HepG2 (cell line): ENCODE data around the gene CCDC177. TPM values are rescaled to one million over a fixed set of nuclear protein-coding genes. Genes with fewer than 3 reads are reported as not detected.
A peak's percentile ranks its signal among the peaks of the same experiment; 100 is the strongest.

ENCODE experiments used
- CREB1 ChIP-seq, 2 experiments: fragments of 450-650 bp in 1 of 2; IDR thresholded peaks; 2 replicates each; pipeline ENCODE4 v1.6.1; 2016 to 2017; ENCODE audit warnings: control low read depth in 1 of 2, mild to moderate bottlenecking in 1 of 2, missing compliant biosample characterization in 1 of 2, missing genetic modification characterization in 1 of 2
- FOXK1 ChIP-seq: sonication (generic); formaldehyde crosslinking; IDR thresholded peaks from 2 replicates; pipeline ENCODE4 v1.4.0; 2020; ENCODE audit warnings: low read depth, missing genetic modification reagents, borderline replicate concordance
- FOXP1 ChIP-seq, 2 experiments: fragments of 450-650 bp in 1 of 2; IDR thresholded peaks; 2 replicates each; pipeline ENCODE4 v1.6.1; 2017 to 2018; ENCODE audit warnings: antibody characterized with exemption in 1 of 2
- GPN1 ChIP-seq: sonication (generic); formaldehyde crosslinking; IDR thresholded peaks from 2 replicates; pipeline ENCODE4 v1.5.1; 2020; ENCODE audit warnings: missing genetic modification reagents, borderline replicate concordance
- IRF2 ChIP-seq: IDR thresholded peaks from 2 replicates; pipeline ENCODE4 v1.6.1; 2018; ENCODE audit warnings: missing genetic modification reagents, missing compliant biosample characterization
- NFYC ChIP-seq: IDR thresholded peaks from 2 replicates; pipeline ENCODE4 v1.6.1; 2016; ENCODE audit warnings: missing genetic modification reagents, missing compliant biosample characterization
- PLSCR1 ChIP-seq: sonication (generic); formaldehyde crosslinking; IDR thresholded peaks from 2 replicates; pipeline ENCODE4 v1.5.0; 2020; ENCODE audit warnings: missing genetic modification reagents, mild to moderate bottlenecking, borderline replicate concordance
- SMC3 ChIP-seq: IDR thresholded peaks from 2 replicates; pipeline ENCODE4 v1.6.1; 2011; ENCODE audit warnings: low read length, improper control_type of control experiment
- SRSF9 ChIP-seq: fragments of 200-400 bp; formaldehyde crosslinking; IDR thresholded peaks from 2 replicates; pipeline ENCODE4 v1.6.1; 2018; ENCODE audit warnings: borderline replicate concordance, mild to moderate bottlenecking, low read depth, low read length; ENCODE audit not compliant: insufficient read depth, poor library complexity, severe bottlenecking
- TSC22D2 ChIP-seq: sonication (generic); formaldehyde crosslinking; IDR thresholded peaks from 2 replicates; pipeline ENCODE4 v1.5.1; 2020; ENCODE audit warnings: missing genetic modification reagents, mild to moderate bottlenecking, borderline replicate concordance
- ZEB1 ChIP-seq: IDR thresholded peaks from 2 replicates; pipeline ENCODE4 v1.6.1; 2012; ENCODE audit warnings: mild to moderate bottlenecking, low read depth, inconsistent platforms; ENCODE audit not compliant: insufficient replicate concordance
- ZFP36 ChIP-seq: fragments of 150-350 bp; IDR thresholded peaks from 2 replicates; pipeline ENCODE4 v1.6.1; 2018; ENCODE audit warnings: borderline replicate concordance, low read length, low read depth; ENCODE audit not compliant: partially characterized antibody
- ZNF232 ChIP-seq: sonication (generic); formaldehyde crosslinking; IDR thresholded peaks from 2 replicates; pipeline ENCODE4 v1.4.0; 2020; ENCODE audit warnings: missing genetic modification reagents, borderline replicate concordance
- ZNF383 ChIP-seq: sonication (generic); formaldehyde crosslinking; IDR thresholded peaks from 2 replicates; pipeline ENCODE4 v1.4.0; 2020; ENCODE audit warnings: missing genetic modification reagents, mild to moderate bottlenecking, borderline replicate concordance
- ZNF468 ChIP-seq: sonication (generic); formaldehyde crosslinking; IDR thresholded peaks from 2 replicates; pipeline ENCODE4 v1.8.0; 2022; ENCODE audit warnings: mild to moderate bottlenecking, moderate library complexity, missing genetic modification reagents
- ZNF550 ChIP-seq: sonication (generic); formaldehyde crosslinking; IDR thresholded peaks from 2 replicates; pipeline ENCODE4 v1.4.0; 2020; ENCODE audit warnings: mild to moderate bottlenecking, missing genetic modification reagents, borderline replicate concordance
- ZNF570 ChIP-seq: sonication (generic); formaldehyde crosslinking; IDR thresholded peaks from 2 replicates; pipeline ENCODE4 v1.4.0; 2020; ENCODE audit warnings: mild to moderate bottlenecking, missing genetic modification reagents, borderline replicate concordance
- ZNF580 ChIP-seq: IDR thresholded peaks from 2 replicates; pipeline ENCODE4 v1.6.1; 2016; ENCODE audit warnings: low read depth, borderline replicate concordance
- ZNF616 ChIP-seq: sonication (generic); formaldehyde crosslinking; IDR thresholded peaks from 2 replicates; pipeline ENCODE4 v1.5.0; 2020; ENCODE audit warnings: low read depth, mild to moderate bottlenecking, missing genetic modification reagents
- ZNF761 ChIP-seq: sonication (generic); formaldehyde crosslinking; conservative IDR thresholded peaks from 2 replicates; pipeline ENCODE4 v1.4.0; 2020; ENCODE audit warnings: mild to moderate bottlenecking, missing genetic modification reagents
- polyA plus RNA-seq, 8 experiments: library from polyadenylated mRNA; depleted of rRNA in 3 of 8; stranded (reverse) in 7 of 8; unstranded in 1 of 8; fragments of >200 nt; fragmentation: Illumina TruSeq in 4 of 8; extraction: Trizol in 4 of 8; gene quantifications; 2 replicates each; pipeline versions ENCODE4 v1.2.1 to v1.2.3, GENCODE V29; 2011 to 2016; ENCODE audit warnings: low read depth in 4 of 8, missing spikeins in 1 of 8, mixed read lengths in 1 of 8; ENCODE audit not compliant: insufficient read depth in 1 of 8
- total RNA-seq, 5 experiments: library from RNA; depleted of rRNA; stranded (reverse); fragments of >200 nt; fragmentation: Illumina TruSeq; extraction: Trizol; gene quantifications; 2 replicates each; pipeline ENCODE4 v1.2.3, GENCODE V29; 2016; ENCODE audit warnings: low read depth in 1 of 5
- TF ChIP-seq, protein P1 (sequence below): sonication (generic); formaldehyde crosslinking; IDR thresholded peaks from 2 replicates; pipeline ENCODE4 v1.5.0; 2020; ENCODE audit warnings: mild to moderate bottlenecking, missing genetic modification reagents, borderline replicate concordance

Gene CCDC177
- total and polyA plus RNA-seq, 2 of the 13 experiments (the other 11 are each of a cell fraction or from before 2014, with no cell fraction given) = not detected

DNA sequence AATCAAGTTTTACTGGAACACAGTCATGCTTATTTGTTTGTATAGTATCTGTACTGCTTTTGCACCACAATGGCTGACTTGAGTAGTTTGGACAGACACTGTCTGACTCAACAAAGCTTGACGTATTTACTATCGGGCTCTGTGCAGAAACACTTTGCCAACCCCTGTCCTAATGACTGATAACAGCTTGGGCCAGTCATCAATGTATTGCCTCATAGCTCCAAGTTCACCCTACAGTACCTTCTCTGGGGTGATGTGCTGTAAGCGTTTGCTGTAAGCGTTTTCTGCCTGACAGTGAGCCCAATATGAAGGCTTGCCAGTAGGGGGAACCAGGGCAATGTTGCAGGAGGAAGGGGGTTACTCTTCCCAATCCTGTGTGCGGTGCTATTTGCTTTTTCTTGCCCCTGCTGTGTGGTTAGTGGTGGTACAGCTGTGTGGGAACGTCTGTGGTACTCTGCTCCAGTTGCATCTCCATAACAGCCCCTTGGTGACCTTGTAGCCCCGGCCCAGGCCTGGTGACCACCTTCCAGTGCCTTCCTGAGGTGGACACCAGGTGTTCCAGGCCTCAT is 5.4 kb upstream of the CCDC177 start (continued):
- TF ChIP-seq ZNF383 (CRISPR knock-in tag) (no peak), ZEB1 (no peak), ZNF580 (CRISPR knock-in tag) (no peak), FOXK1 (no peak), NFYC (no peak), PLSCR1 (CRISPR knock-in tag) (no peak), FOXP1 (IDR thresholded peaks at IDR 0.05) (peak; percentile 61; the same call in 1 of the 2 replicates), FOXP1 (CRISPR knock-in tag; IDR thresholded peaks at IDR 0.05) (peak; percentile 78), SMC3 (peak; percentile 62), ZNF468 (CRISPR knock-in tag) (no peak), ZNF761 (CRISPR knock-in tag) (peak; percentile 85), TSC22D2 (CRISPR knock-in tag) (no peak), ZNF232 (CRISPR knock-in tag) (no peak), ZNF570 (CRISPR knock-in tag) (no peak), SRSF9 (no peak), ZFP36 (no peak), ZNF616 (CRISPR knock-in tag) (no peak), GPN1 (CRISPR knock-in tag) (no peak), CREB1 (IDR thresholded peaks at IDR 0.05) (peak; percentile 76), CREB1 (CRISPR knock-in tag; IDR thresholded peaks at IDR 0.05) (peak; percentile 81), ZNF550 (CRISPR knock-in tag) (no peak), IRF2 (CRISPR knock-in tag) (peak; percentile 58; the same call in 1 of the 2 replicates)
- TF ChIP-seq, protein P1, sequence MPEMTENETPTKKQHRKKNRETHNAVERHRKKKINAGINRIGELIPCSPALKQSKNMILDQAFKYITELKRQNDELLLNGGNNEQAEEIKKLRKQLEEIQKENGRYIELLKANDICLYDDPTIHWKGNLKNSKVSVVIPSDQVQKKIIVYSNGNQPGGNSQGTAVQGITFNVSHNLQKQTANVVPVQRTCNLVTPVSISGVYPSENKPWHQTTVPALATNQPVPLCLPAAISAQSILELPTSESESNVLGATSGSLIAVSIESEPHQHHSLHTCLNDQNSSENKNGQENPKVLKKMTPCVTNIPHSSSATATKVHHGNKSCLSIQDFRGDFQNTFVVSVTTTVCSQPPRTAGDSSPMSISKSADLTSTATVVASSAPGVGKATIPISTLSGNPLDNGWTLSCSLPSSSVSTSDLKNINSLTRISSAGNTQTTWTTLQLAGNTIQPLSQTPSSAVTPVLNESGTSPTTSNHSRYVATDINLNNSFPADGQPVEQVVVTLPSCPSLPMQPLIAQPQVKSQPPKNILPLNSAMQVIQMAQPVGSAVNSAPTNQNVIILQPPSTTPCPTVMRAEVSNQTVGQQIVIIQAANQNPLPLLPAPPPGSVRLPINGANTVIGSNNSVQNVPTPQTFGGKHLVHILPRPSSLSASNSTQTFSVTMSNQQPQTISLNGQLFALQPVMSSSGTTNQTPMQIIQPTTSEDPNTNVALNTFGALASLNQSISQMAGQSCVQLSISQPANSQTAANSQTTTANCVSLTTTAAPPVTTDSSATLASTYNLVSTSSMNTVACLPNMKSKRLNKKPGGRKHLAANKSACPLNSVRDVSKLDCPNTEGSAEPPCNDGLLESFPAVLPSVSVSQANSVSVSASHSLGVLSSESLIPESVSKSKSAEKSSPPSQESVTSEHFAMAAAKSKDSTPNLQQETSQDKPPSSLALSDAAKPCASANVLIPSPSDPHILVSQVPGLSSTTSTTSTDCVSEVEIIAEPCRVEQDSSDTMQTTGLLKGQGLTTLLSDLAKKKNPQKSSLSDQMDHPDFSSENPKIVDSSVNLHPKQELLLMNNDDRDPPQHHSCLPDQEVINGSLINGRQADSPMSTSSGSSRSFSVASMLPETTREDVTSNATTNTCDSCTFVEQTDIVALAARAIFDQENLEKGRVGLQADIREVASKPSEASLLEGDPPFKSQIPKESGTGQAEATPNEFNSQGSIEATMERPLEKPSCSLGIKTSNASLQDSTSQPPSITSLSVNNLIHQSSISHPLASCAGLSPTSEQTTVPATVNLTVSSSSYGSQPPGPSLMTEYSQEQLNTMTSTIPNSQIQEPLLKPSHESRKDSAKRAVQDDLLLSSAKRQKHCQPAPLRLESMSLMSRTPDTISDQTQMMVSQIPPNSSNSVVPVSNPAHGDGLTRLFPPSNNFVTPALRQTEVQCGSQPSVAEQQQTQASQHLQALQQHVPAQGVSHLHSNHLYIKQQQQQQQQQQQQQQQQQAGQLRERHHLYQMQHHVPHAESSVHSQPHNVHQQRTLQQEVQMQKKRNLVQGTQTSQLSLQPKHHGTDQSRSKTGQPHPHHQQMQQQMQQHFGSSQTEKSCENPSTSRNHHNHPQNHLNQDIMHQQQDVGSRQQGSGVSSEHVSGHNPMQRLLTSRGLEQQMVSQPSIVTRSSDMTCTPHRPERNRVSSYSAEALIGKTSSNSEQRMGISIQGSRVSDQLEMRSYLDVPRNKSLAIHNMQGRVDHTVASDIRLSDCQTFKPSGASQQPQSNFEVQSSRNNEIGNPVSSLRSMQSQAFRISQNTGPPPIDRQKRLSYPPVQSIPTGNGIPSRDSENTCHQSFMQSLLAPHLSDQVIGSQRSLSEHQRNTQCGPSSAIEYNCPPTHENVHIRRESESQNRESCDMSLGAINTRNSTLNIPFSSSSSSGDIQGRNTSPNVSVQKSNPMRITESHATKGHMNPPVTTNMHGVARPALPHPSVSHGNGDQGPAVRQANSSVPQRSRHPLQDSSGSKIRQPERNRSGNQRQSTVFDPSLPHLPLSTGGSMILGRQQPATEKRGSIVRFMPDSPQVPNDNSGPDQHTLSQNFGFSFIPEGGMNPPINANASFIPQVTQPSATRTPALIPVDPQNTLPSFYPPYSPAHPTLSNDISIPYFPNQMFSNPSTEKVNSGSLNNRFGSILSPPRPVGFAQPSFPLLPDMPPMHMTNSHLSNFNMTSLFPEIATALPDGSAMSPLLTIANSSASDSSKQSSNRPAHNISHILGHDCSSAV (CRISPR knock-in tag) = no peak
